ENCODE results near the gene POM121C.
A peak's percentile ranks its signal among the peaks of the same experiment; 100 is the strongest.
"Not testable (repeated sequence)": the region's sequence is repeated elsewhere in the genome, so short reads cannot be mapped to it uniquely, and the experiment has no call there.

POM121C gene

GRCh38 chr7:75485979-75486643, at the start of gene POM121C:
TSS of gene POM121C (minus strand) at chr7:75486299. CDS start at chr7:75441496, 44,803 bp downstream.
- peak; percentile 83 for DNase-seq (ENCODE audit: low read depth)

- DNase-seq (ENCODE audit: low read depth), result no peak
Measured at GRCh38 chr7:75534727-75535307, 48.7 kb upstream of the POM121C start.

GRCh38 chr7:75533926-75534325, 47.8 kb upstream of the POM121C start:
- no peak for DNase-seq (ENCODE audit: low read depth)

- DNase-seq (ENCODE audit: low read depth), result no peak
Measured at GRCh38 chr7:75532639-75533038, 46.5 kb upstream of the POM121C start.

GRCh38 chr7:75531359-75531821, 45.3 kb upstream of the POM121C start:
- no peak for DNase-seq (ENCODE audit: low read depth)

GRCh38 chr7:75527224-75527722, 41.2 kb upstream of the POM121C start:
- peak; percentile 9 for DNase-seq (ENCODE audit: low read depth)

- not testable (repeated sequence) for DNase-seq (ENCODE audit: low read depth)
Measured at GRCh38 chr7:75521727-75522126, 35.6 kb upstream of the POM121C start.

GRCh38 chr7:75518842-75519241, 32.7 kb upstream of the POM121C start:
- not testable (repeated sequence) for DNase-seq (ENCODE audit: low read depth)

- DNase-seq (ENCODE audit: low read depth), result not testable (repeated sequence)
Measured at GRCh38 chr7:75509033-75509432, 22.9 kb upstream of the POM121C start.

- not testable (repeated sequence) for DNase-seq (ENCODE audit: low read depth)
Measured at GRCh38 chr7:75492020-75492419, 5.9 kb upstream of the POM121C start, which contains the start of gene SPDYE5. TSS of gene SPDYE5 (plus strand) at chr7:75492320. CDS start at chr7:75494048, 1,728 bp downstream.

GRCh38 chr7:75485355-75485978, 632 bp downstream of the POM121C start:
- not testable (repeated sequence) for DNase-seq (ENCODE audit: low read depth)

- not testable (repeated sequence) for DNase-seq (ENCODE audit: low read depth)
Measured at GRCh38 chr7:75480313-75480712, 5.8 kb downstream of the POM121C start.

GRCh38 chr7:75477457-75477856, 8.6 kb downstream of the POM121C start:
- DNase-seq (ENCODE audit: low read depth), result not testable (repeated sequence)

- DNase-seq (ENCODE audit: low read depth), result not testable (repeated sequence)
Measured at GRCh38 chr7:75470166-75470565, 15.9 kb downstream of the POM121C start.

- DNase-seq (ENCODE audit: low read depth), result not testable (repeated sequence)
Measured at GRCh38 chr7:75460541-75460940, 25.6 kb downstream of the POM121C start.

GRCh38 chr7:75458034-75458433, 28.1 kb downstream of the POM121C start:
- DNase-seq (ENCODE audit: low read depth), result not testable (repeated sequence)

GRCh38 chr7:75456403-75456802, 29.7 kb downstream of the POM121C start:
- DNase-seq (ENCODE audit: low read depth), result not testable (repeated sequence)

- DNase-seq (ENCODE audit: low read depth), result not testable (repeated sequence)
Measured at GRCh38 chr7:75452494-75452955, 33.6 kb downstream of the POM121C start.

- DNase-seq (ENCODE audit: low read depth), result not testable (repeated sequence)
Measured at GRCh38 chr7:75449946-75450345, 36.2 kb downstream of the POM121C start.

GRCh38 chr7:75442465-75443111, 43.5 kb downstream of the POM121C start:
- DNase-seq (ENCODE audit: low read depth), result not testable (repeated sequence)

GRCh38 chr7:75442101-75442464, 44.0 kb downstream of the POM121C start:
- DNase-seq (ENCODE audit: low read depth), result not testable (repeated sequence)

- DNase-seq (ENCODE audit: low read depth), result not testable (repeated sequence)
Measured at GRCh38 chr7:75439000-75439399, 47.1 kb downstream of the POM121C start.
